Ovary (tissue), 9 donors: ENCODE measurements around the gene ARHGAP45. TPM values are rescaled to one million over a fixed set of nuclear protein-coding genes. Genes with fewer than 3 reads are reported as not detected.
"Not testable (repeated sequence)": the region's sequence is repeated elsewhere in the genome, so short reads cannot be mapped to it uniquely, and the experiment has no call there.

ENCODE experiments used
- DNase-seq, 5 donors: peaks; one replicate each; pipeline ENCODE4 v3.0.0-alpha.2; 2019 to 2020
- H3K27ac ChIP-seq, 2 donors: fragments of 200-600 bp; one replicate each; pipeline versions ENCODE4 v1.5.1 to v1.8.0; 2019 to 2022
- H3K27me3 ChIP-seq: fragments of 200-600 bp; one replicate; pipeline ENCODE4 v1.8.0; 2022
- H3K36me3 ChIP-seq: fragments of 200-600 bp; sonication (generic); one replicate; pipeline ENCODE4 v1.5.1; 2019
- H3K4me1 ChIP-seq: one replicate; pipeline ENCODE4 v1.8.1; 2013; ENCODE audit warnings: mild to moderate bottlenecking, moderate library complexity; ENCODE audit not compliant: insufficient read depth
- H3K4me3 ChIP-seq: fragments of 200-600 bp; sonication (generic); one replicate; pipeline ENCODE4 v1.5.1; 2017
- H3K9me3 ChIP-seq, 2 donors: fragments of 200-600 bp in 1 of 2; sonication (generic) in 1 of 2; one replicate each; pipeline versions ENCODE4 v1.5.1 to v1.8.1; 2013 to 2019; ENCODE audit warnings: mild to moderate bottlenecking in 1 of 2, moderate library complexity in 1 of 2
- CTCF ChIP-seq, 3 donors: fragments of 450-650 bp in 2 of 3; fragments of 200-600 bp in 1 of 3; IDR thresholded peaks; one replicate each; pipeline versions ENCODE4 v1.5.1 to v1.8.0; 2016 to 2022; ENCODE audit warnings: antibody characterized with exemption in 3 of 3, mild to moderate bottlenecking in 1 of 3
- EP300 ChIP-seq: sonication (generic); formaldehyde crosslinking; IDR thresholded peaks from one replicate; pipeline ENCODE4 v1.6.1; 2017; ENCODE audit warnings: antibody characterized with exemption
- POLR2A ChIP-seq: fragments of 450-650 bp; IDR thresholded peaks from one replicate; pipeline ENCODE4 v1.6.1; 2017; ENCODE audit warnings: antibody characterized with exemption, mild to moderate bottlenecking, moderate library complexity
- WGBS, 3 donors: extraction: QIAGEN DNeasy Blood & Tissue Kit in 1 of 3; methylation state at CpG; one replicate each; pipeline versions ENCODE4 v1.1.5 to v1.1.7; 2013 to 2017; 5-methylcytosine and 5-hydroxymethylcytosine counted together
- intact Hi-C, 4 donors: fragments of 100-400 bp; cut with DNase I; formaldehyde crosslinking; loops; one replicate each; pipeline versions ENCODE4 v1.11.0 to v1.15.1; 2022 to 2023
- polyA plus RNA-seq, 2 donors: library from polyadenylated mRNA; stranded (reverse); fragments of 200-250 nt in 1 of 2; fragments of 350-450 nt in 1 of 2; fragmentation: Illumina TruSeq in 1 of 2; extraction: RNeasy Lipid Tissue Mini Kit (QIAGEN cat#74804) in 1 of 2; gene quantifications; one replicate each; pipeline ENCODE4 v1.2.3, GENCODE V29; 2013 to 2014
- total RNA-seq, 7 donors: library from RNA; depleted of rRNA in 2 of 7; stranded (reverse); fragments of >200 nt in 2 of 7; fragmentation: NEBNext Ultra II Directional in 3 of 7; extraction: Animal tissue kit (Norgen Biotek cat#: 25700) in 3 of 7; gene quantifications; one replicate each; pipeline versions ENCODE4 v1.1.0 to v1.2.4, GENCODE V29; 2016 to 2023
- donor health status: DM: no; HTN: no; CAD: no; lungs with moderate emphysema.
- donor health status: DM: no; HTN: no; CAD: no.
- donor health status: Bipolar disorder and iron deficiency.
- donor health status: DM: yes; HTN: yes; CAD: no.
- donor health status: DM: no; HTN: no; CAD: no.
- donor health status: DM: yes; HTN: yes; CAD: no.

Gene ARHGAP45
- total and polyA plus RNA-seq, 9 donors = 1.0 to 10.6 (median 7.0) TPM

- Histone ChIP-seq H3K36me3 (no peaks in the 10 kb centered on the region), H3K4me1 (peaks cover 15% of the 10 kb centered on the region), H3K4me3 (no peak overlapping the region), H3K27me3 (no peaks in the 10 kb centered on the region), H3K27ac (peak overlapping the region; percentile 77 to 90), H3K9me3 (no peaks in the 10 kb centered on the region)
- WGBS, 3 donors = 18 to 22% (median 21%) methylated on average over 40 to 44 of the region's 44 CpGs
- TF ChIP-seq CTCF (IDR thresholded peaks at IDR 0.05) (peak; percentile 94 to 95 (median 95)), POLR2A (no peak)
- intact Hi-C loops = loop anchor here (5.0 kb wide), 1 partner anchor 79 kb away; no protein-coding TSS in a partner anchor
- DNase-seq = peak; percentile 97 to 98 (median 98)
These were observed 46.3 kb downstream of the ARHGAP45 start for GRCh38 chr19:1113030-1113985.

GRCh38 chr19:1113986-1114483 is 47.1 kb downstream of the ARHGAP45 start:
- peak in 3 of 5 donors; percentile 44 to 60 (median 57) for DNase-seq
- intact Hi-C loops = loop anchor here (5.0 kb wide), 1 partner anchor 78 kb away; no protein-coding TSS in a partner anchor
- no peak for TF ChIP-seq EP300
- no peak for TF ChIP-seq CTCF (IDR thresholded peaks at IDR 0.05)
- TF ChIP-seq POLR2A = no peak
- H3K36me3 ChIP-seq = no peaks in the 10 kb centered on the region
- H3K27me3 ChIP-seq = no peaks in the 10 kb centered on the region
- H3K4me3 ChIP-seq = no peak overlapping the region
- peak overlapping the region; percentile 23 to 77 for H3K27ac ChIP-seq
- WGBS, 3 donors = 84 to 89% (median 87%) methylated on average over 25 of the region's 25 CpGs
- no peaks in the 10 kb centered on the region for H3K9me3 ChIP-seq
- H3K4me1 ChIP-seq = peaks cover 15% of the 10 kb centered on the region

GRCh38 chr19:1114728-1115127 is 47.8 kb downstream of the ARHGAP45 start:
- H3K9me3 ChIP-seq, DNase-seq, H3K4me3 ChIP-seq, H3K36me3 ChIP-seq, H3K27me3 ChIP-seq, H3K27ac ChIP-seq: not testable (repeated sequence)
- H3K4me1 ChIP-seq = peaks cover 15% of the 10 kb centered on the region
- WGBS, 3 donors = 92 to 97% (median 93%) methylated on average over 9 of the region's 9 CpGs
- intact Hi-C loops = loop anchor here (5.0 kb wide), 1 partner anchor 78 kb away; no protein-coding TSS in a partner anchor

- Histone ChIP-seq H3K36me3 (no peaks in the 10 kb centered on the region), H3K4me1 (peaks cover 15% of the 10 kb centered on the region), H3K27me3 (no peaks in the 10 kb centered on the region), H3K9me3 (no peaks in the 10 kb centered on the region), H3K4me3 (no peak overlapping the region), H3K27ac (no peak overlapping the region)
- intact Hi-C loops = no loop called here
- WGBS, 3 donors = 85 to 88% (median 85%) methylated on average over 32 to 35 of the region's 35 CpGs
- TF ChIP-seq EP300 = no peak
- TF ChIP-seq POLR2A = no peak
- no peak for TF ChIP-seq CTCF (IDR thresholded peaks at IDR 0.05)
- no peak for DNase-seq
These were observed 48.9 kb downstream of the ARHGAP45 start for GRCh38 chr19:1115646-1116420.
